COLO668 (cell line): ENCODE results near the gene LTBP2.

Source experiments
- DNase-seq: peaks from one replicate; lab custom pipeline; 2025; ENCODE audit not compliant: unreplicated experiment; lab: John Stamatoyannopoulos, UW

LTBP2 gene

GRCh38 chr14:74493343-74494261 lies 118.4 kb downstream of the LTBP2 start, which contains the start of gene ISCA2:
ISCA2 (plus strand) TSS chr14:74493765; CDS start chr14:74493775, 10 bp downstream.
- peak; percentile 100 for DNase-seq

GRCh38 chr14:74492776-74493342 lies 119.2 kb downstream of the LTBP2 start, which contains the start of gene NPC2:
NPC2 (minus strand) TSS chr14:74493305; CDS start chr14:74493274, 31 bp downstream.
- no peak for DNase-seq

DNA sequence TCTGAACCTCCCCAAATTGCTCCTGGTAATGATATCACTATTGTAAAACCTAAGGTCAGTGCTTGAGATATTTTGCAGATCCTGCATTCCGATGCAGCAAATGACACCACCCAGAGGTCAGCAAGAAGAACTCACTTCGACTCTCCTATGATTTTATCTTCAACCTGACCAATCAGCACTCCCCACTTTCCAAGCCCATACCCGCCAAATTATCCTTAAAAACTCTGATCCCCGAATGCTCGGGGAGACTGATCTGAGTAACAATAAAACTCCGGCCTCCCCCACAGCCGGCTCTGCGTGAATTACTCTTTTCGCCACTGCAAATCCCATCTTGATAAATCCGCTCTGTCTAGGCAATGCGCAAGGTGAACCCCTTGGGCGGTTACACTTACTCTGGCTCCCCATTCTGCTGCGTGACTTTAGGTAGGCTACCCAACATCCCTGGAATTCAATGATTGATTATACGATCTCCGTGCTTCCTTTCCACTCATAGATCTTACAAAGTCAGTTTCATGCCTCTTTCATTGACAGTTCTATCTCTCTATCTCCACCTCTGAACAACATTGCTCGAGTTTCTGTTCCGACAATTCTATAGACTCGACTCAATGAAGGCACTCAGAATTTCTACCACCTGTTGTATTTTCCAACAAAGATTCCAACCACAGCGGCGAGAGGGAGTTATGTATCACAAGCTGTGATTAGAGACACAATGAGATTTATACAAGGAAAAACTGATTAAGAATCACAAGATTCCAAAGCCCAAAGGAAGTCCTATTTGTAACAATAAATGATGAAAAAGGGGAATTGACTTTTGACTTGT lies 119.9 kb downstream of the LTBP2 start:
- no peak for DNase-seq

- no peak for DNase-seq
Observed at GRCh38 chr14:74490486-74490885, 121.6 kb downstream of the LTBP2 start.

- no peak for DNase-seq
Observed at GRCh38 chr14:74488786-74489397, 123.1 kb downstream of the LTBP2 start.

DNA sequence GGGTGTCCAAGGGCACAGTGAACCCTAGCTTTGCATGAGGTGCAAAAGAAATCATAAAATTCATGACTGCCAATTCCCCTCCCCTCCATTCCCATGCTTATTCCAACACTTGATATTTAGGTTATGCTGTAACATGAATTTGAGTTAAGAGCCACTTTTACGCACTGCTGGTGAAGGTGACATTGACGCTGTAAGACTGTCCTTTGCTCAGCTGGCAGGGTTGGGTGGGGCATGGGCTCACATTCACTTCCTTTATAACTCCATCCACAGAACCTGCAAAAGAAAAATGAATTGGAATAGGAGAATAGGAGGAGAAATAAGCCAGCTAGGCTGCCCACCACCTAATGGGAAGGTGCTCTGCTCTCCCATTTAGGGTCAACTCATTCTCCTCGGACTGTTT lies 125.9 kb downstream of the LTBP2 start:
- no peak for DNase-seq

DNA sequence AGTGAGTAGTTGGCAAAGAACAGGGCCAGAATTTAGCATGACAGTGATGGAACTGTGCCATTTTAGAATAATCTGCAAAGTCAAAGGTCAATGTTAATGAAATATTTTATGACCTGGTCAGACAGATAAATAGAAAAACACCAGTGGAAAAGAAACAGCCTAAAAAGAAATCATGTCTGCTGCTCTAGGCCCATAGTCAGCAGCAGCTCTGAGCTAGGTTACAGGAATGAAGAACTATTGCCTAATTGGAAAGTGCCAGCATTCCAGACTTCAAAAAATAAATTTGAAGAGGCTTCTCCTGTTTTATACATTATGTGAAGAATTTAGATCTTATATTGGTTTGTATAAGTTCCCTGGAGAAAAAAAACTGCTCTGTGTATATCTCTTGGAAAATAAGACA lies 128.7 kb downstream of the LTBP2 start:
- no peak for DNase-seq

DNA sequence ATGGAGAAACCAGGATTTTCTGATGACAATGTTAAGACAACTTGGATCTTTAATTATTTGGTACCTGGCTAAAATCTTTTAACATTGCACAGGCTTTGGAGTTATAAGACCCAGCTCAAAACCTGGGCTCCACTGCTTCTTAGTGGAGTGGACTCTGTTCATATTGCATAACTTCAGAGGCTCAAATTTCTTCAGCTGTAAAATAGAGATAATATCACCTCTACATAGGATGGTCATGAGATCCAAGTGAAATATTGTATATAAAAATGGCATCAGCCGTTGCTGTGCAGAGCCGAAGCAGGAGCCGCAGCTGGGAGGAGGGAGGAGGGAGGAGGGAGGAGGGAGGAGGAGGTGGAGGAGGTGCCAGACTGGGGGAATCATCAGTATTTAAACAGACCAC lies 129.5 kb downstream of the LTBP2 start:
- no peak for DNase-seq

DNA sequence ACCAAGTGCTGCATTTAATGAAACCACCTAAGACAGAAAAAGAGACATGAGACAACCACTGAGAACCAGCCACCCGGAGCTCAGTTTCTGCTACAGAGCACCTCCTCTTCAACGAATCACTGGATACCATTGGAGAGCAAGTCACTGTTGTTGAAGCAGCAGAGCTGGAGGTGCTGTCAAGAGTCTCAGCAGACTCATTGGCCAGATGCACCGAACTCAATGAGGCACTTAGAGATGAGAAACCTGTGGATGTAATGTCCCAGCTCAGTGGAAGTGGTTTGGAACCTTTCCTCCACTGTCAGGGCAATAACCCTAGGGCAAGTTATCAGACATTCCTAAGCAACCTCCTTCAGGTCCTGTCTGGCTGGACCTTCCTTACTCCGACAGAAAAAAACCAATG lies 132.0 kb downstream of the LTBP2 start:
- DNase-seq, result no peak

- peak; percentile 15 for DNase-seq
Observed at GRCh38 chr14:74478996-74479635, 132.9 kb downstream of the LTBP2 start.

GRCh38 chr14:74476607-74477006 lies 135.4 kb downstream of the LTBP2 start:
- no peak for DNase-seq

GRCh38 chr14:74476107-74476506 lies 135.9 kb downstream of the LTBP2 start:
- DNase-seq, result no peak

DNA sequence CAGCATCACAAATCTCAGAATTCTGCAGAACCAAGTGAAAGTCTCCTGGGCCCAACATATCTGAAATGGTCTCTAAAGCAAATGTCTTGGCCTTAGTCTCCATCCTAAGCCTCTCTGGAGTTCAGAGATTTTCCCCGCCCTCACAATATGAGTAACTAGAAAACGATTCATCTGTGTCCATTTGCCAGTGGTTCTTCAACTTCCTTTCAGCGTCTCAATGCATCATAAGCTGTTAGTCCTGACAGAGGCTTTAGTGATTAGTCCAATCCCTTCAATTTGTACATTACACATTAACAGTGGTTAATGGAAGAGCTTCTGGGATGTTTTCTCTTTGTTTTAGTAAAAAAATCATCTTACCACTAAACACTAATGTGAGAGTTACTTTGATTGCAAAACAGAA lies 136.4 kb downstream of the LTBP2 start:
- no peak for DNase-seq

GRCh38 chr14:74474376-74474775 lies 137.7 kb downstream of the LTBP2 start:
- DNase-seq, result no peak

DNA sequence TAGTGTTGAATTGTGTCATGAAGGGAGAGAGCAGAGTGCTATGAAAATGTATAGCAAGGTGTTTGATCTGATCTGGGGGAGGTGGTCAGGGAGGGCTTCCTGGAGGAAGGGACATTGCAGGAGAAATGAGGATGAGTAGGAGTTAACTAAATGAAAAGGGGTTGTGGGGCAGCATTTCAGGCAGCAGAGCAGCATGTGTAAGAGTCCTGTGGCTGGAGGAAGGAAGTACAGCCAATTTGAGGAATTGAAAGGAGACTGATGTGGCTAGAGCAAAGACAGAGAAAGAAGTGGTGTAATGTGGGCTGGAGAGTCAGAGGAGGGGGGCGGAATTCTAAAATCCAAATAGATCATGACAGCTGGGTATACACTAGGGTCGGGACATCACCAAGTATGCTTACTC lies 139.4 kb downstream of the LTBP2 start:
- no peak for DNase-seq

- no peak for DNase-seq
Observed at GRCh38 chr14:74469548-74470518, 142.2 kb downstream of the LTBP2 start.

DNA sequence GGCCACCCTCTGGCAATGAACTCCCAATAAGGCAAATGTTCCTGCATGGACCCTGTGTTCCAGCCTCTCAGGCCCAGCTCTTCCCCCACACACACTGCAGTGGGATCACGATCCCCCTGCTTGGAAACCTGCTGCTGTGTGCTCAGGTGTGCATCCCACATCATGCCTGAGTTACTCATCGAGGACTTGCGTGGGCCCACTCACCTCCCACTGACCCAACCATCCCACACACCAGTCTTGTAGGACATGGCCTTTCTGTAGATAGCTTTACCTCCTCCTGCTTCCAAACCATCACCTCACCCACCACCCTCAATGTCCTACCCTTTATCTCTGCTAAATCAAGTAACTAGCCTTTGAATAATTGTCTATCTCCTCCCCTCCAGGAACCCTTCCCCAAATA lies 143.5 kb downstream of the LTBP2 start:
- DNase-seq, result no peak

DNA sequence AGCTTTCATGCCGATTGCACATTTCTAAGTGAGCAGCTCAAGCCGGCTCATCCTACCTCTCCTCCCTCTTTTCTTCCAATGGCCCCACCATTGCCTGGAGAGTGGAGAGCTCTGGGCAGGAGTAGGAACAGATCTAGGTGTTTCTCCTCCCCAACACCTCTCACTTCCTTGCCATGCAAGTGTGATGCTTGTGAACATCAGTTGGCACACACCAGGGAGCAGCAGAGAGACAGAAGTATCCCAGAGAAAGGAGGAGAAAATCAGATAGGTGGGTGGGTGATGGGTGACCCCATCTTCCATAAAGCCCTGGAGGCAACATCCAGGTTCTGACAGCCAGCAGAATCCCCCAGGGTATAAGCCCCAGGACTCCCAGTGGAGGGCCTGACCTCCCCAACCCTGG lies 146.7 kb downstream of the LTBP2 start:
- no peak for DNase-seq

GRCh38 chr14:74464785-74465184 lies 147.3 kb downstream of the LTBP2 start:
- no peak for DNase-seq
